ENCODE measurements around the gene HECW1. TPM values are rescaled to one million over a fixed set of nuclear protein-coding genes. Genes with fewer than 3 reads are reported as not detected.

HECW1 gene
- total and polyA plus RNA-seq, 4 experiments from 2014 or later = not detected

DNA sequence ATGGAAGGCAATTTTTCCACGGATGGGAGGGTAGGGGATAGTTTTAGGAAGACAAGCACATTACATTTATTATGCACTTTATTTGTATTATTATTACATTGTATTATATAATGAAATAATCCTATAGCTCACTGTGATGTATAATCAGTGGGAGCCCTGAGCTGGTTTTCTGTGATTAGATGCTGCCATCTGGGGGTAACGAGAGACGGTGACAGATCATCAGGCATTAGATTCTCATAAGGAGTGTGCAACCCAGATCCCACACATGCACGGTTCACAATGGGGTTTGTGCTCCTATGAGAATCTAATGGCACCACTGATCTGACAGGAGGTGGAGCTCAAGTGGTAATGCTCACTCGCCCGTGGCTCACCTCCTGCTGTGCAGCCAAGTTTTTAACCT lies 366.6 kb downstream of the HECW1 start:
- Mint-ChIP-seq H3K36me3 (no peaks in the 10 kb centered on the region), H3K4me1 (peaks cover 0 to 4% (median 2%) of the 10 kb centered on the region in 4 donors), H3K27ac (no peak overlapping the region), H3K9me3 (no peaks in the 10 kb centered on the region), H3K4me3 (no peak overlapping the region), H3K27me3 (peaks cover 3 to 5% of the 10 kb centered on the region in 2 donors)
- H3K36me3 ChIP-seq (ENCODE audit: insufficient read depth, low read length) = no peaks in the 10 kb centered on the region
- POLR2A ChIA-PET (ENCODE audit: partially characterized antibody) = no interaction called here
- H3K27ac ChIP-seq (ENCODE audit: low read depth, low read length) = no peak overlapping the region
- peaks cover 8% of the 10 kb centered on the region for H3K4me1 ChIP-seq (ENCODE audit: insufficient read depth, low read length)
- CTCF ChIA-PET (ENCODE audit: partially characterized antibody) = interaction anchor here (1.0 kb wide), 1 partner anchor 104 kb away, joined by 3 read pairs; the partner anchor contains the start of gene STK17A
- intact Hi-C loops (cut with micrococcal nuclease) = no loop called here
- no peak for DNase-seq
- no peak overlapping the region for H3K4me3 ChIP-seq (ENCODE audit: low read length in 2 of 2)
- H3K9me3 ChIP-seq (ENCODE audit: control insufficient read depth in 1 of 2, low read length in 2 of 2) = no peaks in the 10 kb centered on the region
- H3K27me3 ChIP-seq (ENCODE audit: insufficient read depth, low read length) = no peaks in the 10 kb centered on the region

DNA sequence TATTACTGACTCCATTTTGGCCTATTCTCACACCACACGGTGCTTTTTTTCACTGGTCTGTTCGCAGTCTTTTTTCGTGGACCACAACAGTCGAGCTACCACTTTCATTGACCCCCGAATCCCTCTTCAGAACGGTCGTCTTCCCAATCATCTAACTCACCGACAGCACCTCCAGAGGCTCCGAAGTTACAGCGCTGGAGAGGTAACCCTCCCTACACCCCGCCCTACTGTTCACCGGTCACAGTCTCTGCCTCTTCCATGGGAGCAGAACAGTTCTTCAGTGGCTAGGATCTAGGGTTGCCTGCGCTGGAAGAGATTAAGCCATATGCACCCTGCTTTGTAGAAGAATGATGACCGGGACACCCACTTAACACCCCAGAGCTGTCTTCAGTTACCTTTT lies 367.1 kb downstream of the HECW1 start:
- Histone ChIP-seq H3K4me3 (ENCODE audit: low read length in 2 of 2) (no peak overlapping the region), H3K36me3 (ENCODE audit: insufficient read depth, low read length) (no peaks in the 10 kb centered on the region), H3K4me1 (ENCODE audit: insufficient read depth, low read length) (peaks cover 8% of the 10 kb centered on the region), H3K9me3 (ENCODE audit: control insufficient read depth in 1 of 2, low read length in 2 of 2) (no peaks in the 10 kb centered on the region), H3K27ac (ENCODE audit: low read depth, low read length) (no peak overlapping the region), H3K27me3 (ENCODE audit: insufficient read depth, low read length) (no peaks in the 10 kb centered on the region)
- Mint-ChIP-seq H3K36me3 (no peaks in the 10 kb centered on the region), H3K4me1 (peaks cover 0 to 4% (median 2%) of the 10 kb centered on the region in 4 donors), H3K27me3 (peaks cover 5 to 6% of the 10 kb centered on the region in 2 donors), H3K27ac (no peak overlapping the region), H3K9me3 (no peaks in the 10 kb centered on the region), H3K4me3 (no peak overlapping the region)
- intact Hi-C loops (cut with micrococcal nuclease) = no loop called here
- ChIA-PET CTCF (ENCODE audit: partially characterized antibody) (interaction anchor here (1.0 kb wide), 1 partner anchor 103 kb away, joined by 3 read pairs; the partner anchor contains the start of gene STK17A), POLR2A (ENCODE audit: partially characterized antibody) (no interaction called here)
- no peak for DNase-seq

DNA sequence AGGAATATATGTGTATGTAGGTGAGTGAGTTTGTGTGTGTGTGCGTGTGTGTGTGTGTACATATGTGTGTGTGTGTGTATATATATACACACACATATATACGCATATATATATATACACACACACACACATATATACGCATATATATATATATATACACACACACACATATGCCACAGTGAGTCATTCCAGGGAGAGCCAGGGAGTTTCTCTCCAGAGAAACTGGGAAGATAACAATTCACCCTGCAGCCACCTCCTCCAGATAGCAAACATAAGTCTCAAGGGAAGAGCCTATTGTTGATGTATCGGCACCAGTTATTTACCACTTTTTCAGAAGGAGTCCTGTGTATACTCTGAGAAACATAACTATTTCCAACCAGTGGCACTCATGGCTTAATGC lies 368.1 kb downstream of the HECW1 start:
- no peak overlapping the region for H3K27ac Mint-ChIP-seq
- Histone ChIP-seq H3K36me3 (ENCODE audit: insufficient read depth, low read length) (no peaks in the 10 kb centered on the region), H3K4me1 (ENCODE audit: insufficient read depth, low read length) (peaks cover 8% of the 10 kb centered on the region), H3K27me3 (ENCODE audit: insufficient read depth, low read length) (no peaks in the 10 kb centered on the region), H3K9me3 (ENCODE audit: control insufficient read depth in 1 of 2, low read length in 2 of 2) (no peaks in the 10 kb centered on the region), H3K4me3 (ENCODE audit: low read length in 2 of 2) (no peak overlapping the region), H3K27ac (ENCODE audit: low read depth, low read length) (no peak overlapping the region)
- POLR2A ChIA-PET (ENCODE audit: partially characterized antibody) = interaction anchor here (0.5 kb wide), 1 partner anchor 47 kb away, joined by 3 read pairs; no protein-coding TSS in a partner anchor
- intact Hi-C loops (cut with micrococcal nuclease) = no loop called here
- no peaks in the 10 kb centered on the region for H3K9me3 Mint-ChIP-seq
- H3K36me3 Mint-ChIP-seq = no peaks in the 10 kb centered on the region
- H3K4me3 Mint-ChIP-seq = no peak overlapping the region
- peaks cover 8% of the 10 kb centered on the region in 2 donors for H3K27me3 Mint-ChIP-seq
- no peak for DNase-seq
- H3K4me1 Mint-ChIP-seq = peaks cover 0 to 4% (median 2%) of the 10 kb centered on the region in 4 donors
- CTCF ChIA-PET (ENCODE audit: partially characterized antibody) = no interaction called here

DNA sequence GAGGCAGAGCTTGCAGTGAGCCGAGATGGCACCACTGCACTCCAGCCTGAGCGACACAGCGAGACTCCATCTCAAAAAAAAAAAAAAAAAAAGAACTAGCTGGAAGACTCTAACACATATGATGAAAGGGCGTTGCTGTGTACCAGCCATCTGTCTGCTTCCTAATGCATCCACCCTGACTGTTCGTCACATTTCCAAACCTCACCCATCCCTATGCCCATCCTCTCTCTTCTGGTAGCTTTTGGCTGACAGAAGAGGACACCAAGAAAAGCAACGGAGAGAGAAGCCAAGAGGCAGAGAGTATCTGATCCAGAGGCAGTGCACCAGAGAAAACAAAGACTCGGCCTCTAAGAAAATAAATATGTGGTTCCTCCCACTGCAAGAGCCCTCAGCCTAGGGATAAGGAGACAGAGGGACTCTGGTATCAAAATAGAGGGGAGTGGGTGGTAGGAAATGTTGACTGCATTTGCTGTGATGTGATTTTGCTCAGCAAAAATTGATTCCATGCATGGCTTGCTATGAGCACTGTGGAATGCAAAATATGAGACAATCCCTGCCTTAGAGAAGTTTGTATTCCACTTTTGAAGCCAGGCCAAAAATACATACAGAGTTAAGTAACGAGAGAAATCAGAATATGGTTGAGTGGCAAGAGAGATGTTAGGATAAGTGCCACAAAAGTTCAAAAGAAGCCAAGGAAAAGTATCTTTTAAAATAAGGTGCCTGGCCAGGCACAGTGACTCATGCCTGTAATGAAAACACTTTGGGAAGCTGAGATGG lies 369.6 kb downstream of the HECW1 start:
- Mint-ChIP-seq H3K27me3 (peaks cover 8% of the 10 kb centered on the region in 2 donors), H3K4me3 (no peak overlapping the region), H3K9me3 (no peaks in the 10 kb centered on the region), H3K4me1 (peaks cover 0 to 4% (median 2%) of the 10 kb centered on the region in 4 donors), H3K36me3 (no peaks in the 10 kb centered on the region), H3K27ac (no peak overlapping the region)
- DNase-seq = no peak
- ChIA-PET POLR2A (ENCODE audit: partially characterized antibody) (no interaction called here), CTCF (ENCODE audit: partially characterized antibody) (no interaction called here)
- Histone ChIP-seq H3K4me1 (ENCODE audit: insufficient read depth, low read length) (peaks cover 8% of the 10 kb centered on the region), H3K27me3 (ENCODE audit: insufficient read depth, low read length) (no peaks in the 10 kb centered on the region), H3K4me3 (ENCODE audit: low read length in 2 of 2) (no peak overlapping the region), H3K9me3 (ENCODE audit: control insufficient read depth in 1 of 2, low read length in 2 of 2) (no peaks in the 10 kb centered on the region), H3K36me3 (ENCODE audit: insufficient read depth, low read length) (no peaks in the 10 kb centered on the region), H3K27ac (ENCODE audit: low read depth, low read length) (no peak overlapping the region)
- intact Hi-C loops (cut with micrococcal nuclease) = no loop called here

DNA sequence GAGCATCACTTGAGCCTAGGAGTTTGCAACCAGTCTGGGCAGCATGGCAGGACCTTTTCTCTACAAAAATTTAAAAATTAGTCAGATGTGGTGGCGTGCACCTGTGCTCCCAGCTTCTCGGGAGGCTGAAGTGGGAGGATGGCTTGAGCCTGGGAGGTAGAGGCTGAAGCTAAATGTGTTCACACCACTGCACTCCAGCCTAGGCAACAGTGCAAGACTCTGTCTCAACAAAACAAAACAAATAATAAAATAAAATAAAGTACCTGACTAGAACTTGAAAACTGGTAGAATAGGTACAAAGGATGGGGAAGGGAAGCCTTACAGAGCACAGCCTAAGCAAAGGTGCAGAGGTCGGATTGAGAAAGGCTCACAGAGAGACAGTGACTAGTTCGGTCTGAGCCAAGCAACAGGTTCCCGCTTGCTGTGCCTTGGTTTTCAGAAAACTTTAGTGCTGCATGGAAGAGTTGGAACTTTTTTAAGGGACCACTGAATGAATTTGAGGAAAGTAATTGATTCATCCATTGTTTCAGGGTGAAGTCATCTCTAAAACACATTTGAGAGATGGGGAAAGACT lies 370.3 kb downstream of the HECW1 start:
- intact Hi-C loops (cut with micrococcal nuclease) = no loop called here
- H3K4me3 ChIP-seq (ENCODE audit: low read length in 2 of 2) = no peak overlapping the region
- no peak for DNase-seq
- H3K27ac ChIP-seq (ENCODE audit: low read depth, low read length) = no peak overlapping the region
- H3K27ac Mint-ChIP-seq = no peak overlapping the region
- H3K27me3 ChIP-seq (ENCODE audit: insufficient read depth, low read length) = no peaks in the 10 kb centered on the region
- peaks cover 3% of the 10 kb centered on the region for H3K4me1 ChIP-seq (ENCODE audit: insufficient read depth, low read length)
- peaks cover 8% of the 10 kb centered on the region in 2 donors for H3K27me3 Mint-ChIP-seq
- no peaks in the 10 kb centered on the region for H3K36me3 ChIP-seq (ENCODE audit: insufficient read depth, low read length)
- H3K4me1 Mint-ChIP-seq = no peaks in the 10 kb centered on the region
- H3K36me3 Mint-ChIP-seq = no peaks in the 10 kb centered on the region
- CTCF ChIA-PET (ENCODE audit: partially characterized antibody) = interaction anchor here (1.2 kb wide), 1 partner anchor 17 kb away, joined by 4 read pairs; no protein-coding TSS in a partner anchor
- no peaks in the 10 kb centered on the region for H3K9me3 ChIP-seq (ENCODE audit: control insufficient read depth in 1 of 2, low read length in 2 of 2)
- POLR2A ChIA-PET (ENCODE audit: partially characterized antibody) = no interaction called here
- H3K9me3 Mint-ChIP-seq = no peaks in the 10 kb centered on the region
- no peak overlapping the region for H3K4me3 Mint-ChIP-seq

DNA sequence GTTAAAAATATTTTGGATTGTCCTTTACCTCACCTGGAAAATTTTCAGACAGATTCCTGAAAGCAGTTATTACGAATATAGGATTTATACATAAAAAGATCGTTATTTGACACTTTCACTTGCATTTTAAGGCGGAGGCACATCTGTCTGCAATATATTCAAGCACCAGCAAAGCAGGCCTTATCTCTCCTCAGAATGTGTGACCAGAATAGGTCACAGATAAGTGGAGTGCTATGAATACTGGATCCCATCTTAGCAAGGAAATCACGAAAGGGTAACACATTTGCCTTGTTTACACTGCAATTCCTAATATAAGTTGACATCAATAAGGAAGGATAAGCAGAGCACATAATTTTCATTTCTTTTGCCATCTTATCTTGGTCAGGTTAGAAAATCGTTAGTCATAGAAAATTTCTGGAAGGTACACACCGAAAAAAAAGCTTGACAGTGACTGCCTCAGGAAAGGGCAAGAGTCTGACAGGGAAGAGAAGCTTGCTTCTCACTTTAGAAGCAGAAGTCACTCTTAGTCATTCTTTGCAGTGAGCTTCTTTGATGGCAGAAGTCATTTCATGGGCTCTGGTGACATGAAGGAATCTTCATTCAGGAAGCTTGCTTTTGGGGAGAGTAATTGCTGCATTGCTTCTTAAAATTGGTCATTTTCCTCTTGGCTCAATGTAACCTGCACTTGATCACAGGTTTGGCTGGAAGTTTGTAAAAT lies 372.4 kb downstream of the HECW1 start:
- Histone ChIP-seq H3K9me3 (ENCODE audit: control insufficient read depth in 1 of 2, low read length in 2 of 2) (no peaks in the 10 kb centered on the region), H3K36me3 (ENCODE audit: insufficient read depth, low read length) (no peaks in the 10 kb centered on the region), H3K4me3 (ENCODE audit: low read length in 2 of 2) (no peak overlapping the region), H3K4me1 (ENCODE audit: insufficient read depth, low read length) (no peaks in the 10 kb centered on the region), H3K27me3 (ENCODE audit: insufficient read depth, low read length) (no peaks in the 10 kb centered on the region), H3K27ac (ENCODE audit: low read depth, low read length) (no peak overlapping the region)
- Mint-ChIP-seq H3K4me1 (peaks cover 0 to 4% (median 0%) of the 10 kb centered on the region in 4 donors), H3K27ac (no peak overlapping the region), H3K27me3 (peaks cover 8% of the 10 kb centered on the region in 2 donors), H3K36me3 (no peaks in the 10 kb centered on the region), H3K9me3 (no peaks in the 10 kb centered on the region), H3K4me3 (no peak overlapping the region)
- DNase-seq = no peak
- CTCF ChIA-PET (ENCODE audit: partially characterized antibody) = no interaction called here
- intact Hi-C loops (cut with micrococcal nuclease) = no loop called here
- POLR2A ChIA-PET (ENCODE audit: partially characterized antibody) = no interaction called here

DNA sequence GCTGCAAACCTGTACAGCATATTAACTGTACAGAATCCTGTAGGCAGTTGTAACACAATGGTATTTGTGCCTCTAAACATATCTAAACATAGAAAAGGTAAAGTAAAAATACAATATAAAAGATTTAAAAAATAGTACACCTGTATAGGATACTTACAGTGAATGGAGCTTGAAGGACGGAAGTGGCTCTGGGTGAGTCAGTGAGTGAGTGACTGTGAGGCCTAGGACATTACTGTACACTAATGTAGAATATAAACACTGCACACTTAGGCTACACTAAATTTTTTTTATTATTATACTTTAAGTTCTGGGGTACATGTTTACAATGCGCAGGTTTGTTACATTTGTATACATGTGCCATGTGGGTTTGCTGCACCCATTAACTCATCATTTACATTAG lies 373.1 kb downstream of the HECW1 start:
- CTCF ChIA-PET (ENCODE audit: partially characterized antibody) = no interaction called here

More for the DNA sequence above, 373.1 kb downstream of the HECW1 start:
- intact Hi-C loops (cut with micrococcal nuclease) = no loop called here
- POLR2A ChIA-PET (ENCODE audit: partially characterized antibody) = no interaction called here
- Histone ChIP-seq H3K36me3 (ENCODE audit: insufficient read depth, low read length) (no peaks in the 10 kb centered on the region), H3K27ac (ENCODE audit: low read depth, low read length) (no peak overlapping the region), H3K27me3 (ENCODE audit: insufficient read depth, low read length) (no peaks in the 10 kb centered on the region), H3K9me3 (ENCODE audit: control insufficient read depth in 1 of 2, low read length in 2 of 2) (no peaks in the 10 kb centered on the region), H3K4me3 (ENCODE audit: low read length in 2 of 2) (no peak overlapping the region), H3K4me1 (ENCODE audit: insufficient read depth, low read length) (no peaks in the 10 kb centered on the region)
- Mint-ChIP-seq H3K4me1 (peaks cover 0 to 4% (median 0%) of the 10 kb centered on the region in 4 donors), H3K27ac (no peak overlapping the region), H3K27me3 (peaks cover 7 to 8% of the 10 kb centered on the region in 2 donors), H3K9me3 (no peaks in the 10 kb centered on the region), H3K4me3 (no peak overlapping the region), H3K36me3 (no peaks in the 10 kb centered on the region)
- no peak for DNase-seq

Data from CD4-positive, alpha-beta memory T cell (primary cell).